H9 (cell line): ENCODE measurements around the gene MAMDC4. TPM values are rescaled to one million over a fixed set of nuclear protein-coding genes. Genes with fewer than 3 reads are reported as not detected.

Experiments
- DNase-seq: peaks from one replicate; pipeline ENCODE4 v3.0.0-alpha.2; 2017
- H2AFZ ChIP-seq: one replicate; pipeline ENCODE4 v1.6.1; 2013; ENCODE audit warnings: mild to moderate bottlenecking, low read length, control low read depth, moderate library complexity
- H2AK5ac ChIP-seq: 2 replicates; pipeline ENCODE4 v1.6.1; 2013; ENCODE audit warnings: low read length, control low read depth, mixed read lengths; ENCODE audit not compliant: insufficient read length
- H2BK120ac ChIP-seq: one replicate; pipeline ENCODE4 v1.6.1; 2013; ENCODE audit warnings: low read depth, mild to moderate bottlenecking, low read length, control low read depth, inconsistent platforms; ENCODE audit not compliant: poor library complexity, severe bottlenecking
- H2BK12ac ChIP-seq: 2 replicates; pipeline ENCODE4 v1.6.1; 2013; ENCODE audit warnings: low read length, control low read depth, mixed read lengths, low read depth; ENCODE audit not compliant: insufficient read length
- H2BK15ac ChIP-seq: 2 replicates; pipeline ENCODE4 v1.6.1; 2013; ENCODE audit warnings: low read depth, low read length, control low read depth
- H2BK20ac ChIP-seq: one replicate; pipeline ENCODE4 v1.6.1; 2013; ENCODE audit warnings: low read depth, mild to moderate bottlenecking, low read length, control low read depth, inconsistent platforms; ENCODE audit not compliant: poor library complexity, severe bottlenecking
- H2BK5ac ChIP-seq: 2 replicates; pipeline ENCODE4 v1.6.1; 2013; ENCODE audit warnings: low read length, control low read depth, mixed read lengths; ENCODE audit not compliant: insufficient read length
- H3K14ac ChIP-seq: 2 replicates; pipeline ENCODE4 v1.6.1; 2013; ENCODE audit warnings: low read length, control low read depth; ENCODE audit not compliant: insufficient read depth
- H3K18ac ChIP-seq: 2 replicates; pipeline ENCODE4 v1.6.1; 2013; ENCODE audit warnings: low read depth, mild to moderate bottlenecking, mixed read lengths, low read length, control low read depth; ENCODE audit not compliant: insufficient read length
- H3K23ac ChIP-seq: 2 replicates; pipeline ENCODE4 v1.6.1; 2013; ENCODE audit warnings: low read length, control low read depth, mixed read lengths, low read depth; ENCODE audit not compliant: insufficient read length
- H3K23me2 ChIP-seq: 2 replicates; pipeline ENCODE4 v1.6.1; 2013; ENCODE audit warnings: low read depth, mild to moderate bottlenecking, mixed read lengths, low read length, control low read depth; ENCODE audit not compliant: insufficient read length, poor library complexity, severe bottlenecking
- H3K27ac ChIP-seq: 2 replicates; pipeline ENCODE4 v1.5.1; 2013; ENCODE audit warnings: low read length, control low read depth, mixed read lengths, low read depth; ENCODE audit not compliant: insufficient read length
- H3K27me3 ChIP-seq: 2 replicates; pipeline ENCODE4 v1.6.1; 2013; ENCODE audit warnings: low read length, control low read depth, inconsistent platforms; ENCODE audit not compliant: insufficient read depth
- H3K4ac ChIP-seq: 2 replicates; pipeline ENCODE4 v1.6.1; 2013; ENCODE audit warnings: low read depth, mild to moderate bottlenecking, control low read depth, inconsistent platforms, low read length, moderate library complexity
- H3K4me1 ChIP-seq: 2 replicates; pipeline ENCODE4 v1.6.1; 2013; ENCODE audit warnings: low read length, control low read depth, inconsistent platforms; ENCODE audit not compliant: insufficient read depth
- H3K4me2 ChIP-seq: 2 replicates; pipeline ENCODE4 v1.6.1; 2013; ENCODE audit warnings: low read length, control low read depth, mixed read lengths; ENCODE audit not compliant: insufficient read length, insufficient read depth
- H3K56ac ChIP-seq: 2 replicates; pipeline ENCODE4 v1.6.1; 2013; ENCODE audit warnings: low read depth, mild to moderate bottlenecking, mixed read lengths, low read length, control low read depth; ENCODE audit not compliant: insufficient read length
- H3K79me1 ChIP-seq: 2 replicates; pipeline ENCODE4 v1.6.1; 2013; ENCODE audit warnings: low read depth, mild to moderate bottlenecking, moderate library complexity, low read length, control low read depth, inconsistent platforms; ENCODE audit not compliant: insufficient read depth, poor library complexity, severe bottlenecking
- H3K79me2 ChIP-seq: 2 replicates; pipeline ENCODE4 v1.6.1; 2013; ENCODE audit warnings: low read length, control low read depth, inconsistent platforms; ENCODE audit not compliant: insufficient read depth
- H3K9ac ChIP-seq: 2 replicates; pipeline ENCODE4 v1.6.1; 2013; ENCODE audit warnings: low read length, control low read depth, mixed read lengths; ENCODE audit not compliant: insufficient read length; ENCODE audit errors: extremely low read depth
- H3K9me3 ChIP-seq: one replicate; pipeline ENCODE4 v1.6.1; 2013; ENCODE audit warnings: low read depth, low read length, inconsistent platforms; ENCODE audit not compliant: control insufficient read depth
- H3T11ph ChIP-seq: one replicate; pipeline ENCODE4 v1.6.1; 2013; ENCODE audit warnings: mild to moderate bottlenecking, low read length, control low read depth, inconsistent platforms
- H4K20me1 ChIP-seq: one replicate; pipeline ENCODE4 v1.6.1; 2013; ENCODE audit not compliant: control insufficient read depth, insufficient read length, insufficient read depth
- H4K5ac ChIP-seq: 2 replicates; pipeline ENCODE4 v1.6.1; 2013; ENCODE audit warnings: low read depth, mild to moderate bottlenecking, mixed read lengths, low read length, control low read depth; ENCODE audit not compliant: insufficient read length
- H4K8ac ChIP-seq: replicated peaks from 2 replicates; pipeline ENCODE4 v1.6.1; 2013; ENCODE audit warnings: low read length, control low read depth, mixed read lengths, low read depth; ENCODE audit not compliant: insufficient read length
- H4K91ac ChIP-seq: 2 replicates; pipeline ENCODE4 v1.6.1; 2013; ENCODE audit warnings: low read depth, mild to moderate bottlenecking, moderate library complexity, mixed read lengths, low read length, control low read depth; ENCODE audit not compliant: insufficient read length
- H3K27ac Mint-ChIP-seq, 3 experiments: 2 replicates in 2 of 3; 3 replicates in 1 of 3; pipeline ENCODE4 v1.8.0; 2020 to 2021; ENCODE audit warnings: mixed read lengths in 3 of 3, mild to moderate bottlenecking in 1 of 3, moderate library complexity in 1 of 3
- H3K27me3 Mint-ChIP-seq: 2 replicates; pipeline ENCODE4 v1.8.0; 2021; ENCODE audit warnings: low read depth, mild to moderate bottlenecking, moderate library complexity, mixed read lengths
- H3K36me3 Mint-ChIP-seq, 3 experiments: 2 replicates in 2 of 3; 3 replicates in 1 of 3; pipeline ENCODE4 v1.8.0; 2020 to 2021; ENCODE audit warnings: low read depth in 3 of 3, mixed read lengths in 3 of 3; ENCODE audit not compliant: insufficient read depth in 1 of 3
- H3K4me1 Mint-ChIP-seq, 2 experiments: 2 replicates each; pipeline ENCODE4 v1.8.0; 2020; ENCODE audit warnings: mixed read lengths in 2 of 2
- H3K4me3 Mint-ChIP-seq, 2 experiments: 2 replicates in 1 of 2; 3 replicates in 1 of 2; pipeline ENCODE4 v1.8.0; 2020 to 2021; ENCODE audit warnings: mild to moderate bottlenecking in 2 of 2, mixed read lengths in 2 of 2, moderate library complexity in 1 of 2
- H3K9me3 Mint-ChIP-seq, 2 experiments: 2 replicates in 1 of 2; 3 replicates in 1 of 2; pipeline ENCODE4 v1.8.0; 2020; ENCODE audit warnings: mild to moderate bottlenecking in 2 of 2, mixed read lengths in 2 of 2, moderate library complexity in 1 of 2
- CTCF ChIP-seq: fragments of 200-600 bp; sonication (generic); conservative IDR thresholded peaks from 3 replicates; pipeline ENCODE4 v1.8.0; 2021; ENCODE audit warnings: antibody characterized with exemption, mild to moderate bottlenecking
- WGBS: extraction: QIAGEN DNeasy Blood & Tissue Kit; methylation state at CpG from one replicate; pipeline ENCODE4 v1.1.7; 2013; ENCODE audit warnings: missing lambda C conversion rate, low lambda C conversion rate, mixed read lengths; ENCODE audit not compliant: insufficient read length; ENCODE audit errors: extremely low coverage; 5-methylcytosine and 5-hydroxymethylcytosine counted together
- total RNA-seq: library from RNA; stranded (reverse); gene quantifications from 2 replicates; pipeline ENCODE4 v1.2.1, GENCODE V29; 2021

MAMDC4 gene
- total RNA-seq, 1 experiment from 2014 or later: 9.2 TPM

DNA sequence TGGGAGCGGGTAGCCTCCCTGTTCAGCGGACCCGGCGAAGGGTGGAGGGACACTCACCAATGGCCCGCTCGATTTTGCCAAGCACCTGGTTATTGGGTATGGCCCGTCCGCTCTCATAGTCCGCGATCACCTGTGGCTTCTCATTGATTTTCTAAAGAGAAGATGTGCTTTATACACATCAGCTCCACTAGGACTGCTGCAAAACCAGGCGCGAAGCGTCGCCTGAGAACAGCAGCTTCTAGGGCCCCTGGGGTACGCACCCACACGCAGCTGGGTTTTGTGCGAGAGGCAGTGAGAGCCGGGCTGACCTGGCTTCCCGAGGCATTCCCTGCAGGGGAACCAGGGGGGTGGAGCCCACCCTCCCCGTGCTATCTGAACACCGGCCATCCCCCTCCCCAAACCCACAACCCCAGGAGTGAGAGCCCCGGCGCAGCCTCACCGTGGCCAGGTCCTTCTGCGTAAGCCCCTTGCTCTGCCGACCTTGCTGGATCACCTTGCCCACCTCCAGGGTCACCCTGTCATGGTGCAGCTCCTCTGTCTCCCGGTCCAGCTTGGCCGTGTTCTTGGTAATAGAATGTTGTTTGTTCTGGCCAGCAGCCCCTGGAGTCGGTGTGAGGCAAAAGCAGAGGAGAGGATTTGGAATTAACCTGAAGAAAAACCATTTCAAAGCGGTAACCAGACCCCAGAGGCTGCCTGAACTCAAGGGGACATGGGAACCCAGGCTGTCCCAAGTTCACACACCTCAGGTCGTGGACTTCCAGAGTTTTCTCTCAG is 10.9 kb downstream of the MAMDC4 start:
- Histone ChIP-seq H4K5ac (no peak overlapping the region), H3K18ac (no peak overlapping the region), H2BK15ac (no peak overlapping the region), H3K79me1 (peaks cover 2% of the 10 kb centered on the region), H3K4me1 (0 out of 2 replicates have a peak, but pooled peaks cover 3% of the 10 kb centered on the region), H4K8ac (no peak overlapping the region), H3K56ac (no peak overlapping the region), H2BK12ac (no peak overlapping the region), H4K91ac (no peak overlapping the region), H2BK20ac (no peak overlapping the region), H3K9ac (no peak overlapping the region), H2AK5ac (no peak overlapping the region), H3K4me2 (no peak overlapping the region), H2BK120ac (no peak overlapping the region), H3K14ac (no peak overlapping the region), H3K27ac (no peak overlapping the region), H3K27me3 (no peaks in the 10 kb centered on the region), H4K20me1 (no peaks in the 10 kb centered on the region), H3K4ac (no peak overlapping the region), H3K23me2 (peaks cover 4% of the 10 kb centered on the region), H2AFZ (no peak overlapping the region), H3K9me3 (no peaks in the 10 kb centered on the region), H3K79me2 (peaks cover 2% of the 10 kb centered on the region; the same call in 1 of the 2 replicates), H3K23ac (no peak overlapping the region), H2BK5ac (no peak overlapping the region), H3T11ph (no peak overlapping the region)
- peaks cover 18 to 50% (median 44%) of the 10 kb centered on the region in 3 experiments for H3K36me3 Mint-ChIP-seq
- no peak overlapping the region for H3K4me3 Mint-ChIP-seq
- H3K27me3 Mint-ChIP-seq: peaks cover 2% of the 10 kb centered on the region
- no peak overlapping the region for H3K27ac Mint-ChIP-seq
- WGBS: no CpG with 5 or more reads among the region's 31 CpGs
- no peak for DNase-seq
- TF ChIP-seq CTCF: no peak
- H3K4me1 Mint-ChIP-seq: peaks cover 5 to 6% of the 10 kb centered on the region in 2 experiments
- peaks cover 6 to 12% of the 10 kb centered on the region in 2 experiments for H3K9me3 Mint-ChIP-seq
